ENCODE data around the gene VWA5B2. TPM values are rescaled to one million over a fixed set of nuclear protein-coding genes. Genes with fewer than 3 reads are reported as not detected.

The VWA5B2 gene
- total and polyA plus RNA-seq, 9 of the 15 experiments (the other 6 are each of a cell fraction or from before 2014, with no cell fraction given), result 0.04 TPM; not detected in 8

DNA sequence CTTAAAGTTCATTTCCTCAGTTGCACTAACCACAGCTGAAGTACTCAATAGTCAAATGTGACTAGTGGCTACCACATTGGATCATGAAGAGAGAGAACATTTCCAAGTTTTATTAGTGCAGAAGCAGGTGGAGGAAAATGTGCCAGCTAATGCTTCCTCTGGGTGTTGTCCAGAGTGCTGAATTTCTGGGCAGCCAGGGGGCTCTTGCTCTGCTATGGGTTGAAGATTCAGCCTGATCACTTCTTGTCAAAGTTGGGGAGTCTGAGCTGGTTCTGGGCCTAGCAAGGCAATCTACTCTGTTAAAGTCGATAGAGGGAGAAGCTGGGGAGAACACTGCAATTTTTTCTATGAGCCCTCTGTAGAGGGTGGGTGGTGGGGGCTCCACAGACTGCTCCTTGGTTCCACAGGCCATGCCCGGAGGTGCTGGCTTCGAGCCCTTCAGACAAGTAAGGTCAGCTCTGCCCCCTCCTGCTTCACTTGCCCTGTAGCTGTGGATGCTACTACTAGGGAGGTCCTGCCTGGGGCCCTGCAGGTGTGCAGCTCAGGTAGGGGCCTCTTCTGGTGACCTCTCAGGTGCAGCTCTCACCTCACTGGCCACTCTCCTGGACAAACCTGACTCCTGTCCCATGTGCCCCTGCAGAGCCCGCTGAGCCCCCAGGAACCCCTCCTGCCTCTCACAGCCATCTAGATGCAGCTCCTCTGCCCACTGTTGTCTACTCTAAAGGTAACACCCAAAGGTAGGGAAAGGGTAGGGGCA, 11.2 kb downstream of the VWA5B2 start (continued):
- TF ChIP-seq, protein P1, sequence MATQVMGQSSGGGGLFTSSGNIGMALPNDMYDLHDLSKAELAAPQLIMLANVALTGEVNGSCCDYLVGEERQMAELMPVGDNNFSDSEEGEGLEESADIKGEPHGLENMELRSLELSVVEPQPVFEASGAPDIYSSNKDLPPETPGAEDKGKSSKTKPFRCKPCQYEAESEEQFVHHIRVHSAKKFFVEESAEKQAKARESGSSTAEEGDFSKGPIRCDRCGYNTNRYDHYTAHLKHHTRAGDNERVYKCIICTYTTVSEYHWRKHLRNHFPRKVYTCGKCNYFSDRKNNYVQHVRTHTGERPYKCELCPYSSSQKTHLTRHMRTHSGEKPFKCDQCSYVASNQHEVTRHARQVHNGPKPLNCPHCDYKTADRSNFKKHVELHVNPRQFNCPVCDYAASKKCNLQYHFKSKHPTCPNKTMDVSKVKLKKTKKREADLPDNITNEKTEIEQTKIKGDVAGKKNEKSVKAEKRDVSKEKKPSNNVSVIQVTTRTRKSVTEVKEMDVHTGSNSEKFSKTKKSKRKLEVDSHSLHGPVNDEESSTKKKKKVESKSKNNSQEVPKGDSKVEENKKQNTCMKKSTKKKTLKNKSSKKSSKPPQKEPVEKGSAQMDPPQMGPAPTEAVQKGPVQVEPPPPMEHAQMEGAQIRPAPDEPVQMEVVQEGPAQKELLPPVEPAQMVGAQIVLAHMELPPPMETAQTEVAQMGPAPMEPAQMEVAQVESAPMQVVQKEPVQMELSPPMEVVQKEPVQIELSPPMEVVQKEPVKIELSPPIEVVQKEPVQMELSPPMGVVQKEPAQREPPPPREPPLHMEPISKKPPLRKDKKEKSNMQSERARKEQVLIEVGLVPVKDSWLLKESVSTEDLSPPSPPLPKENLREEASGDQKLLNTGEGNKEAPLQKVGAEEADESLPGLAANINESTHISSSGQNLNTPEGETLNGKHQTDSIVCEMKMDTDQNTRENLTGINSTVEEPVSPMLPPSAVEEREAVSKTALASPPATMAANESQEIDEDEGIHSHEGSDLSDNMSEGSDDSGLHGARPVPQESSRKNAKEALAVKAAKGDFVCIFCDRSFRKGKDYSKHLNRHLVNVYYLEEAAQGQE (IDR thresholded peaks at IDR 0.05; ENCODE audit: borderline replicate concordance), result peak; percentile 98
- TF ChIP-seq, protein P1 (CRISPR knock-in tag; IDR thresholded peaks at IDR 0.05; ENCODE audit: low read depth), result peak; percentile 94
- TF ChIP-seq FOXP1 (CRISPR knock-in tag; IDR thresholded peaks at IDR 0.05), result peak; percentile 28; the same call in 1 of the 2 replicates
- no peak for TF ChIP-seq ZNF778 (CRISPR knock-in tag; IDR thresholded peaks at IDR 0.05)
- TF ChIP-seq, protein P2, sequence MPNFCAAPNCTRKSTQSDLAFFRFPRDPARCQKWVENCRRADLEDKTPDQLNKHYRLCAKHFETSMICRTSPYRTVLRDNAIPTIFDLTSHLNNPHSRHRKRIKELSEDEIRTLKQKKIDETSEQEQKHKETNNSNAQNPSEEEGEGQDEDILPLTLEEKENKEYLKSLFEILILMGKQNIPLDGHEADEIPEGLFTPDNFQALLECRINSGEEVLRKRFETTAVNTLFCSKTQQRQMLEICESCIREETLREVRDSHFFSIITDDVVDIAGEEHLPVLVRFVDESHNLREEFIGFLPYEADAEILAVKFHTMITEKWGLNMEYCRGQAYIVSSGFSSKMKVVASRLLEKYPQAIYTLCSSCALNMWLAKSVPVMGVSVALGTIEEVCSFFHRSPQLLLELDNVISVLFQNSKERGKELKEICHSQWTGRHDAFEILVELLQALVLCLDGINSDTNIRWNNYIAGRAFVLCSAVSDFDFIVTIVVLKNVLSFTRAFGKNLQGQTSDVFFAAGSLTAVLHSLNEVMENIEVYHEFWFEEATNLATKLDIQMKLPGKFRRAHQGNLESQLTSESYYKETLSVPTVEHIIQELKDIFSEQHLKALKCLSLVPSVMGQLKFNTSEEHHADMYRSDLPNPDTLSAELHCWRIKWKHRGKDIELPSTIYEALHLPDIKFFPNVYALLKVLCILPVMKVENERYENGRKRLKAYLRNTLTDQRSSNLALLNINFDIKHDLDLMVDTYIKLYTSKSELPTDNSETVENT (CRISPR knock-in tag; IDR thresholded peaks at IDR 0.05), result no peak
- no peak for TF ChIP-seq ZNF384 (IDR thresholded peaks at IDR 0.05; ENCODE audit: low read depth, low read length)
- TF ChIP-seq MIER1 (IDR thresholded peaks at IDR 0.05; ENCODE audit: low read depth), result peak; percentile 92
- TF ChIP-seq NR2C1 (IDR thresholded peaks at IDR 0.05), result no peak
- TF ChIP-seq NR2C1 (tag; IDR thresholded peaks at IDR 0.05), result no peak
- no peak for TF ChIP-seq RBM17 (IDR thresholded peaks at IDR 0.05; ENCODE audit: borderline replicate concordance, low read depth, low read length)
- TF ChIP-seq, protein P3, sequence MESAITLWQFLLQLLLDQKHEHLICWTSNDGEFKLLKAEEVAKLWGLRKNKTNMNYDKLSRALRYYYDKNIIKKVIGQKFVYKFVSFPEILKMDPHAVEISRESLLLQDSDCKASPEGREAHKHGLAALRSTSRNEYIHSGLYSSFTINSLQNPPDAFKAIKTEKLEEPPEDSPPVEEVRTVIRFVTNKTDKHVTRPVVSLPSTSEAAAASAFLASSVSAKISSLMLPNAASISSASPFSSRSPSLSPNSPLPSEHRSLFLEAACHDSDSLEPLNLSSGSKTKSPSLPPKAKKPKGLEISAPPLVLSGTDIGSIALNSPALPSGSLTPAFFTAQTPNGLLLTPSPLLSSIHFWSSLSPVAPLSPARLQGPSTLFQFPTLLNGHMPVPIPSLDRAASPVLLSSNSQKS (CRISPR knock-in tag; IDR thresholded peaks at IDR 0.05), result no peak
- TF ChIP-seq NRF1 (conservative IDR thresholded peaks at IDR 0.05 in 1 of 2, IDR thresholded peaks at IDR 0.05 in 1 of 2), result no peak
- peak; percentile 31; the same call in 1 of the 2 replicates for TF ChIP-seq MYNN (IDR thresholded peaks at IDR 0.05)
- no peak for TF ChIP-seq MYNN (CRISPR knock-in tag; IDR thresholded peaks at IDR 0.05)
- no peak for TF ChIP-seq TEAD4 (IDR thresholded peaks at IDR 0.05; ENCODE audit: low read length)
- no peak for TF ChIP-seq TEAD4 (CRISPR knock-in tag; IDR thresholded peaks at IDR 0.05; ENCODE audit: borderline replicate concordance)
- TF ChIP-seq, protein P4, sequence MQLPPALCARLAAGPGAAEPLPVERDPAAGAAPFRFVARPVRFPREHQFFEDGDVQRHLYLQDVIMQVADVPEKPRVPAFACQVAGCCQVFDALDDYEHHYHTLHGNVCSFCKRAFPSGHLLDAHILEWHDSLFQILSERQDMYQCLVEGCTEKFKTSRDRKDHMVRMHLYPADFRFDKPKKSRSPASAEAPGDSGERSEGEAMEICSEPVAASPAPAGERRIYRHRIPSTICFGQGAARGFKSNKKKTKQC (CRISPR knock-in tag; IDR thresholded peaks at IDR 0.05), result 0 out of 2 replicates have a peak, but pooled peaks have one; percentile 27

Data from K562 (cell line).